GM19467 (cell line): ENCODE data around the gene GPBP1L1.
"Not testable (repeated sequence)": the region's sequence is repeated elsewhere in the genome, so short reads cannot be mapped to it uniquely, and the experiment has no call there.

ENCODE experiments used
- ATAC-seq: cut with Tn5 transposase; IDR thresholded peaks from one replicate; pipeline ENCODE4 v1.9.1; 2021; ENCODE audit warnings: mild to moderate bottlenecking, moderate library complexity; ENCODE audit not compliant: unreplicated experiment

Gene GPBP1L1

GRCh38 chr1:45686288-45687013 is at the start of gene GPBP1L1:
TSS of gene GPBP1L1 (minus strand) at chr1:45686533. CDS start at chr1:45659087, 27,446 bp downstream.
- ATAC-seq, result peak; percentile 49

GRCh38 chr1:45730780-45731319 is 44.5 kb upstream of the GPBP1L1 start:
- ATAC-seq, result no peak

- no peak for ATAC-seq
Measured at GRCh38 chr1:45730075-45730779, 43.9 kb upstream of the GPBP1L1 start.

GRCh38 chr1:45726007-45726406 is 39.7 kb upstream of the GPBP1L1 start:
- not testable (repeated sequence) for ATAC-seq

GRCh38 chr1:45723248-45723930 is 37.1 kb upstream of the GPBP1L1 start:
- no peak for ATAC-seq

GRCh38 chr1:45722809-45723208 is 36.5 kb upstream of the GPBP1L1 start:
- ATAC-seq, result no peak

GRCh38 chr1:45721207-45721606 is 34.9 kb upstream of the GPBP1L1 start:
- ATAC-seq, result no peak

GRCh38 chr1:45718289-45718688 is 32.0 kb upstream of the GPBP1L1 start:
- ATAC-seq, result no peak

GRCh38 chr1:45717386-45717785 is 31.1 kb upstream of the GPBP1L1 start:
- ATAC-seq, result not testable (repeated sequence)

- ATAC-seq, result no peak
Measured at GRCh38 chr1:45716700-45717099, 30.4 kb upstream of the GPBP1L1 start.

- ATAC-seq, result no peak
Measured at GRCh38 chr1:45713711-45714110, 27.4 kb upstream of the GPBP1L1 start.

- no peak for ATAC-seq
Measured at GRCh38 chr1:45704637-45705036, 18.3 kb upstream of the GPBP1L1 start.

- ATAC-seq, result no peak
Measured at GRCh38 chr1:45694823-45695222, 8.5 kb upstream of the GPBP1L1 start.

- not testable (repeated sequence) for ATAC-seq
Measured at GRCh38 chr1:45693811-45694210, 7.5 kb upstream of the GPBP1L1 start.

GRCh38 chr1:45687754-45688740 is 1.7 kb upstream of the GPBP1L1 start, which contains the start of gene TMEM69:
TSS of gene TMEM69 (plus strand) at chr1:45688181. CDS start at chr1:45691069, 2,888 bp downstream.
- no peak for ATAC-seq

GRCh38 chr1:45687014-45687753 is 851 bp upstream of the GPBP1L1 start:
- peak; percentile 80 for ATAC-seq

GRCh38 chr1:45686015-45686287 is 382 bp downstream of the GPBP1L1 start:
- no peak for ATAC-seq

- no peak for ATAC-seq
Measured at GRCh38 chr1:45685308-45686014, 872 bp downstream of the GPBP1L1 start.

- ATAC-seq, result no peak
Measured at GRCh38 chr1:45684402-45684801, 1.9 kb downstream of the GPBP1L1 start.
